CD4-positive, CD25-positive, alpha-beta regulatory T cell (primary cell): ENCODE results near the gene KRT33B. TPM values are rescaled to one million over a fixed set of nuclear protein-coding genes. Genes with fewer than 3 reads are reported as not detected.

ENCODE experiments used
- ATAC-seq, 2 donors: fragments of 150-1000 bp; cut with Tn5 transposase; one replicate each; pipeline ENCODE4 v1.10.0; 2021; ENCODE audit warnings: low read depth in 2 of 2, moderate number of reproducible peaks in 2 of 2, moderate library complexity in 1 of 2
- DNase-seq, 3 donors: peaks; one replicate each; pipeline versions ENCODE4 v3.0.0 to v3.0.0-alpha.2; 2012 to 2022; ENCODE audit warnings: mixed read lengths in 1 of 3
- H3K27ac ChIP-seq: one replicate; pipeline ENCODE4 v1.7.0; 2013; ENCODE audit warnings: mild to moderate bottlenecking, low read length; ENCODE audit not compliant: insufficient read depth, poor library complexity, severe bottlenecking
- H3K27me3 ChIP-seq: one replicate; pipeline ENCODE4 v1.7.0; 2013; ENCODE audit warnings: low read length; ENCODE audit not compliant: control insufficient read depth, insufficient read depth
- H3K36me3 ChIP-seq: one replicate; pipeline ENCODE4 v1.7.0; 2013; ENCODE audit warnings: mild to moderate bottlenecking, low read length, moderate library complexity; ENCODE audit not compliant: control insufficient read depth, insufficient read depth
- H3K4me1 ChIP-seq: 2 replicates; pipeline ENCODE4 v1.7.0; 2013; ENCODE audit warnings: mild to moderate bottlenecking, low read length; ENCODE audit not compliant: insufficient read depth, control insufficient read depth, poor library complexity, severe bottlenecking
- H3K4me3 ChIP-seq: one replicate; pipeline ENCODE4 v1.7.0; 2013; ENCODE audit warnings: low read depth, mild to moderate bottlenecking, low read length, moderate library complexity
- H3K9me3 ChIP-seq, 2 experiments: 1 replicate in 1 of 2; 2 replicates in 1 of 2; pipeline ENCODE4 v1.7.0; 2013; ENCODE audit warnings: low read length in 2 of 2, mild to moderate bottlenecking in 1 of 2, moderate library complexity in 1 of 2; ENCODE audit not compliant: control insufficient read depth in 2 of 2
- H3K27ac Mint-ChIP-seq, 3 donors: one replicate each; pipeline ENCODE4 v1.8.0; 2020 to 2022; ENCODE audit warnings: mild to moderate bottlenecking in 3 of 3, mixed read lengths in 3 of 3, moderate library complexity in 2 of 3
- H3K27me3 Mint-ChIP-seq: one replicate; pipeline ENCODE4 v1.8.0; 2022; ENCODE audit warnings: mild to moderate bottlenecking, mixed read lengths
- H3K36me3 Mint-ChIP-seq: one replicate; pipeline ENCODE4 v1.8.0; 2020; ENCODE audit warnings: mixed read lengths
- H3K4me1 Mint-ChIP-seq, 4 donors: one replicate each; pipeline ENCODE4 v1.8.0; 2020 to 2022; ENCODE audit warnings: mixed read lengths in 4 of 4, mild to moderate bottlenecking in 1 of 4
- H3K4me3 Mint-ChIP-seq, 4 donors: one replicate each; pipeline ENCODE4 v1.8.0; 2020 to 2022; ENCODE audit warnings: mild to moderate bottlenecking in 4 of 4, mixed read lengths in 4 of 4, moderate library complexity in 3 of 4
- H3K9me3 Mint-ChIP-seq, 7 donors: one replicate each; pipeline ENCODE4 v1.8.0; 2020 to 2022; ENCODE audit warnings: mixed read lengths in 7 of 7, mild to moderate bottlenecking in 3 of 7, moderate library complexity in 2 of 7
- polyA plus RNA-seq, 4 donors: library from polyadenylated mRNA; unstranded; fragments of 300-500 nt; fragmentation: Illumina TruSeq; gene quantifications; one replicate each; pipeline ENCODE4 v1.2.3, GENCODE V29; 2021
- total RNA-seq: library from RNA; stranded (reverse); gene quantifications from one replicate; pipeline ENCODE4 v1.2.3, GENCODE V29; 2022

Gene KRT33B
- total and polyA plus RNA-seq, 5 donors from 2014 or later, result not detected

DNA sequence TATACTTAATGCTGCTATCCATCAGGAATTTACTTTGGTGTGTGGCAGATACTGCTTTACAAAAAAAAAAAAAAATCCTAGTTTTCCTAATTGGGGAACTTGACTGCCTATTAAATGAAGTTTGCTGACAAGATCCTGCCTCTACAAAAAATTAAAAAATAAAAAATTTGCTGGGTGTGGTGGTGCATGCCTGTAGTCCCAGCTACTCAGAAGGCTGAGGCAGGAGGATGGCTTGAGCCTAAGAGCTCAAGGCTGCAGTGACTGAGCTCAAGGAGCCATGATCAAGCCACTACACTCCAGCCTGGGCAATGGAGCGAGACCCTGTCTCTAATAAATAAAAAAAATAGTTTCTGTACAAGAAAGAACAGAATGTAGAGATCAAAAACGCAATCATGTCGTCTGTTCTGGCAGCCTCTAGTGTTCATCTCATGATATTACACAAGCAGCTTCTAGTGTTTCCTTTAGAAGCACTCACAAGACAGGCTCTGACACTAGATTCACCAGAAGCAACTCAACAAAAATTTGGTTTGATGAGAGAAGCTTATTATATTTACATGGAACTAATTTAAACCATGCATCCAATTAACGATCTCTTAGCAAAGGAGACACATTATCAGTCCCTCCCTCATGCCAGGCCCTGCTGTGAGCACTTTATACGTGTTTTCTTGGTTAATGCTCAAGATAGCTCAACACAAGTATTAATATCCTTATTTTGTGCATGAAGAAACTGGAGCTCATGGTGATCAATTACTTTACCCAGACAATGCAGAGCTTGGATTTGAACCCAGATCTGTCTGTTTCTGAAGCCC is 47.3 kb downstream of the KRT33B start:
- H3K36me3 Mint-ChIP-seq, result peaks cover 3% of the 10 kb centered on the region
- peaks cover 2 to 34% (median 15%) of the 10 kb centered on the region in 4 donors for H3K4me1 Mint-ChIP-seq
- H3K27me3 ChIP-seq, result no peaks in the 10 kb centered on the region
- peaks cover 11% of the 10 kb centered on the region for H3K4me1 ChIP-seq
- no peaks in the 10 kb centered on the region for H3K27me3 Mint-ChIP-seq
- H3K27ac ChIP-seq, result no peak overlapping the region
- peak in 2 of 3 donors; percentile 64 to 72 for DNase-seq
- peak overlapping the region; percentile 14 to 85 (median 76) for H3K27ac Mint-ChIP-seq
- peak; percentile 57 to 85 for ATAC-seq
- H3K9me3 Mint-ChIP-seq, result peaks cover 0 to 12% (median 3%) of the 10 kb centered on the region in 7 donors
- H3K4me3 Mint-ChIP-seq, result no peak overlapping the region
- H3K9me3 ChIP-seq, result no peaks in the 10 kb centered on the region
- H3K36me3 ChIP-seq, result no peaks in the 10 kb centered on the region
- H3K4me3 ChIP-seq, result no peak overlapping the region

DNA sequence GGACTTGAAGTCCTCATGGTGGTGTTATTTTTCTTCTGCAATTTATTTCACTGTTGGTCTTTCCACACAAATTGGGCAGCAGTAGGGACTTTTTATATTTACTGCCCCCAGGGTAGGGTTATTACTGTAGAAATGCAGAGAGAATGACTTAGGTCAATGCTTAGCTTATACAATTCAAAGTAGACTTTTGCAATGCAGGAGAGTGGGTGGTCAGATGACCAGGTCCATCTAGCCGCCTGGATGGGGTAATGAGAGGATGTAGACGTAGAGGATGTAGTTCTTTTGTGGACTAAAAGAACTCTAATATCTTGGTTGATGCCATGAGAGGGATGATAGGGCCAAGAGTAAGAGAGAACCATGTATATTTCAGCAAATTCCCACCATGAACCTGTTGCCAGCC is 51.4 kb downstream of the KRT33B start:
- peak overlapping the region in 1 of 3 donors; percentile 82 for H3K27ac Mint-ChIP-seq
- Histone ChIP-seq H3K4me3 (no peak overlapping the region), H3K27ac (no peak overlapping the region), H3K4me1 (peaks cover 6% of the 10 kb centered on the region), H3K9me3 (no peaks in the 10 kb centered on the region), H3K27me3 (no peaks in the 10 kb centered on the region), H3K36me3 (no peaks in the 10 kb centered on the region)
- peaks cover 2 to 28% (median 13%) of the 10 kb centered on the region in 4 donors for H3K4me1 Mint-ChIP-seq
- H3K9me3 Mint-ChIP-seq, result peaks cover 0 to 12% (median 4%) of the 10 kb centered on the region in 7 donors
- no peak overlapping the region for H3K4me3 Mint-ChIP-seq
- peaks cover 3% of the 10 kb centered on the region for H3K36me3 Mint-ChIP-seq
- no peak for DNase-seq
- no peak for ATAC-seq
- H3K27me3 Mint-ChIP-seq, result peaks cover 8% of the 10 kb centered on the region

DNA sequence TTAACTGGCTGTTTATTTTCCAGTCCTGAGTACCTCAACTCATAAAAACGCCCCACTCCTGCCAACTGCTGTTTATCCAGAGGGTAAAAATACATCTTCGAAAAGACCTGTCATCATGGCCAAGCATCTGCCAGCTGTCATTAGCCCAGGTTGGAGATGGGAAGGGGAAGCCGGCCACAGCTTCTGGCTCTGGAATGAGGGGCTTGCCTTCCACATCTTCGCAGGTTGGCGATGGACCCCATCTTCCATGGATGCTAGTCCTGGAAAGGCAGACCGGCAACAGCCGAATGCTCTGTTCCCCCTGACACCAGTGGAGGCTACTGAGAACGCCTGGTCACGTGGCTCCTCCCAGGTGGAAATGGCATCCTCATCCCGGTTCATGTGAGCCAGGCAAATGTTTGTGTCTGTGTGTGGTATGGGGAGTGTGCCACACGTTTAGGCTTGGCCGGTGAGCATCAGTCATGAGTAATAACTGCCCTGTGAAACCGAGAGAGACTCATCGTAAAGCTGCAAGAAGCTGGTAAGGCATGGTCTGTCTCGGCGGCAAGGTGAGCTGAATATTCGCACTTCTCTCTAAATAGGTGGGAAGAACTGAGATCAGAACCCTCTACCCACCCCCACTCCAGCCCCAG is 53.7 kb downstream of the KRT33B start:
- Mint-ChIP-seq H3K36me3 (peaks cover 9% of the 10 kb centered on the region), H3K9me3 (peaks cover 0 to 14% (median 4%) of the 10 kb centered on the region in 7 donors), H3K27me3 (peaks cover 8% of the 10 kb centered on the region), H3K27ac (no peak overlapping the region), H3K4me1 (peaks cover 3 to 28% (median 7%) of the 10 kb centered on the region in 4 donors), H3K4me3 (no peak overlapping the region)
- ATAC-seq (no peak), DNase-seq (no peak)
- Histone ChIP-seq H3K4me1 (peaks cover 6% of the 10 kb centered on the region), H3K4me3 (no peak overlapping the region), H3K27ac (no peak overlapping the region), H3K27me3 (no peaks in the 10 kb centered on the region), H3K36me3 (no peaks in the 10 kb centered on the region), H3K9me3 (no peaks in the 10 kb centered on the region)

DNA sequence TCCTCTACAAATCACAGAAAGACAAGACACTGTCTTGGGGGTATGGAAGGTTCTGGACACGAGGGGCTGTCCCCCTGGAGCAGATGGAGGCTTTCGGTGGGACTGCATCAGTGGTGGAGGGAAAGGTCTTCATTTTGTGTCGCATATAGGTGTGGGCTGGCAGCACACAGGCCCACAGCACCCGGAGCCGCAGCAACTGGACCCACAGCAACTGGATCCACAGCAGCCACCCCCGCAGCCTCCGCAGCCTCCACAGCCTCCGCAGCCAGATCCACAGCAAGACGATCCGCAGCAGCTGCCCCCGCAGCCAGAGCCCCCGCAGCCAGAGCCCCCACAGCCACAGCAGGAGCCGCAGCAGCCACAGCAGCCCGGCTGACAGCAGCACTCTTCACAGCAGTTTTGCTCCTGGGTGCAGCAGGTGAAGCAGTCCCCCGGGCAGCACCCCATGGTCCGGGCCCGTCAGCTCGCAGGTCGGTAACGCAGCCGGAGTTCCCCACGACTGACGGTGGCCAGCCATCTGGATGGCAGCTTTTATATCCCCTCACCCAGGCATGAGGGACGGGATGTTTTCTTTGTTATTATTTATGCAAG is 54.3 kb downstream of the KRT33B start, which contains the start of gene KRTAP17-1:
Gene KRTAP17-1, minus strand, starts transcription at position 507 of the 591 bp plus-strand sequence. Its CDS starts 60 bp downstream, at position 447.
- no peak for ATAC-seq

More for the DNA sequence above, 54.3 kb downstream of the KRT33B start, which contains the start of gene KRTAP17-1:
- peaks cover 5 to 32% (median 11%) of the 10 kb centered on the region in 4 donors for H3K4me1 Mint-ChIP-seq
- H3K9me3 Mint-ChIP-seq, result peaks cover 0 to 10% (median 4%) of the 10 kb centered on the region in 7 donors
- DNase-seq, result no peak
- H3K27ac ChIP-seq, result no peak within 1 kb of the TSS
- H3K36me3 Mint-ChIP-seq, result peaks cover 9% of the 10 kb centered on the region
- H3K27ac Mint-ChIP-seq, result no peak within 1 kb of the TSS
- peaks cover 8% of the 10 kb centered on the region for H3K27me3 Mint-ChIP-seq
- H3K9me3 ChIP-seq, result no peaks in the 10 kb centered on the region
- no peak within 1 kb of the TSS for H3K4me3 Mint-ChIP-seq
- H3K27me3 ChIP-seq, result no peaks in the 10 kb centered on the region
- peaks cover 13% of the 10 kb centered on the region for H3K4me1 ChIP-seq
- no peaks in the 10 kb centered on the region for H3K36me3 ChIP-seq
- H3K4me3 ChIP-seq, result no peak within 1 kb of the TSS

Other genes starting within 250 kb of the KRT33B start
Only the 30 nearest of the 32 such genes appear.
- not detected for gene KRTAP4-6, start 229.3 kb downstream of the KRT33B start, total RNA-seq
- not detected for gene KRTAP4-6, start 229.3 kb downstream of the KRT33B start, polyA plus RNA-seq
- not detected for gene KRTAP4-5, start 220.0 kb downstream of the KRT33B start, total RNA-seq
- not detected for gene KRTAP4-5, start 220.0 kb downstream of the KRT33B start, polyA plus RNA-seq
- gene KRTAP4-4, start 209.1 kb downstream of the KRT33B start, total RNA-seq, result not detected
- not detected for gene KRTAP4-4, start 209.1 kb downstream of the KRT33B start, polyA plus RNA-seq
- gene KRTAP4-3, start 201.6 kb downstream of the KRT33B start, total RNA-seq, result not detected
- not detected for gene KRTAP4-3, start 201.6 kb downstream of the KRT33B start, polyA plus RNA-seq
- gene KRTAP4-2, start 191.6 kb downstream of the KRT33B start, total RNA-seq, result not detected
- not detected for gene KRTAP4-2, start 191.6 kb downstream of the KRT33B start, polyA plus RNA-seq
- not detected for gene KRTAP4-1, start 184.9 kb downstream of the KRT33B start, total RNA-seq
- gene KRTAP4-1, start 184.9 kb downstream of the KRT33B start, polyA plus RNA-seq, result not detected
- gene KRTAP9-1, start 179.9 kb downstream of the KRT33B start, total RNA-seq, result not detected
- gene KRTAP9-1, start 179.9 kb downstream of the KRT33B start, polyA plus RNA-seq, result not detected
- not detected for gene KRTAP9-2, start 143.2 kb downstream of the KRT33B start, total RNA-seq
- not detected for gene KRTAP9-2, start 143.2 kb downstream of the KRT33B start, polyA plus RNA-seq
- gene KRTAP9-3, start 137.4 kb downstream of the KRT33B start, total RNA-seq, result not detected
- not detected for gene KRTAP9-3, start 137.4 kb downstream of the KRT33B start, polyA plus RNA-seq
- gene KRTAP9-8, start 131.8 kb downstream of the KRT33B start, total RNA-seq, result not detected
- not detected for gene KRTAP9-8, start 131.8 kb downstream of the KRT33B start, polyA plus RNA-seq
- gene KRTAP9-4, start 120.1 kb downstream of the KRT33B start, total RNA-seq, result not detected
- not detected for gene KRTAP9-4, start 120.1 kb downstream of the KRT33B start, polyA plus RNA-seq
- not detected for gene KRTAP9-9, start 114.4 kb downstream of the KRT33B start, total RNA-seq
- not detected for gene KRTAP9-9, start 114.4 kb downstream of the KRT33B start, polyA plus RNA-seq
- not detected for gene KRTAP9-6, start 104.4 kb downstream of the KRT33B start, total RNA-seq
- gene KRTAP9-6, start 104.4 kb downstream of the KRT33B start, polyA plus RNA-seq, result not detected
- not detected for gene KRTAP9-7, start 94.1 kb downstream of the KRT33B start, total RNA-seq
- gene KRTAP9-7, start 94.1 kb downstream of the KRT33B start, polyA plus RNA-seq, result not detected
- not detected for gene KRTAP29-1, start 67.0 kb downstream of the KRT33B start, total RNA-seq
- gene KRTAP29-1, start 67.0 kb downstream of the KRT33B start, polyA plus RNA-seq, result under 1 TPM in 1 of 4 donors, not detected in 3; 0.63 TPM
- gene KRTAP16-1, start 60.5 kb downstream of the KRT33B start, total RNA-seq, result 0.42 TPM
- gene KRTAP16-1, start 60.5 kb downstream of the KRT33B start, polyA plus RNA-seq, result under 1 TPM in 1 of 4 donors, not detected in 3; 0.17 TPM
- not detected for gene KRTAP17-1, start 54.1 kb downstream of the KRT33B start, total RNA-seq
- not detected for gene KRTAP17-1, start 54.1 kb downstream of the KRT33B start, polyA plus RNA-seq
- not detected for gene KRT33A, start 19.0 kb downstream of the KRT33B start, total RNA-seq
- gene KRT33A, start 19.0 kb downstream of the KRT33B start, polyA plus RNA-seq, result not detected
- not detected for gene KRT34, start 12.5 kb upstream of the KRT33B start, total RNA-seq
- not detected for gene KRT34, start 12.5 kb upstream of the KRT33B start, polyA plus RNA-seq
- not detected for gene KRT31, start 27.8 kb upstream of the KRT33B start, total RNA-seq
- not detected for gene KRT31, start 27.8 kb upstream of the KRT33B start, polyA plus RNA-seq
- gene KRT37, start 54.8 kb upstream of the KRT33B start, total RNA-seq, result not detected
- not detected for gene KRT37, start 54.8 kb upstream of the KRT33B start, polyA plus RNA-seq
- not detected for gene KRT38, start 71.2 kb upstream of the KRT33B start, total RNA-seq
- gene KRT38, start 71.2 kb upstream of the KRT33B start, polyA plus RNA-seq, result not detected
- gene KRT32, start 97.6 kb upstream of the KRT33B start, total RNA-seq, result not detected
- gene KRT32, start 97.6 kb upstream of the KRT33B start, polyA plus RNA-seq, result not detected
- gene KRT35, start 111.3 kb upstream of the KRT33B start, total RNA-seq, result not detected
- gene KRT35, start 111.3 kb upstream of the KRT33B start, polyA plus RNA-seq, result not detected
- not detected for gene KRT36, start 120.1 kb upstream of the KRT33B start, total RNA-seq
- gene KRT36, start 120.1 kb upstream of the KRT33B start, polyA plus RNA-seq, result not detected
- not detected for gene KRT13, start 135.8 kb upstream of the KRT33B start, total RNA-seq
- gene KRT13, start 135.8 kb upstream of the KRT33B start, polyA plus RNA-seq, result not detected
- not detected for gene KRT15, start 149.1 kb upstream of the KRT33B start, total RNA-seq
- gene KRT15, start 149.1 kb upstream of the KRT33B start, polyA plus RNA-seq, result not detected
- not detected for gene KRT19, start 158.5 kb upstream of the KRT33B start, total RNA-seq
- gene KRT19, start 158.5 kb upstream of the KRT33B start, polyA plus RNA-seq, result not detected
- gene KRT9, start 202.2 kb upstream of the KRT33B start, total RNA-seq, result not detected
- gene KRT9, start 202.2 kb upstream of the KRT33B start, polyA plus RNA-seq, result not detected
- gene KRT14, start 217.1 kb upstream of the KRT33B start, total RNA-seq, result not detected
- not detected for gene KRT14, start 217.1 kb upstream of the KRT33B start, polyA plus RNA-seq